ENCODE data around the gene CBX2. TPM values are rescaled to one million over a fixed set of nuclear protein-coding genes. Genes with fewer than 3 reads are reported as not detected.
A peak's percentile ranks its signal among the peaks of the same experiment; 100 is the strongest.

CBX2 gene
- total RNA-seq, 1 experiment from 2014 or later, result 28.3 TPM

DNA sequence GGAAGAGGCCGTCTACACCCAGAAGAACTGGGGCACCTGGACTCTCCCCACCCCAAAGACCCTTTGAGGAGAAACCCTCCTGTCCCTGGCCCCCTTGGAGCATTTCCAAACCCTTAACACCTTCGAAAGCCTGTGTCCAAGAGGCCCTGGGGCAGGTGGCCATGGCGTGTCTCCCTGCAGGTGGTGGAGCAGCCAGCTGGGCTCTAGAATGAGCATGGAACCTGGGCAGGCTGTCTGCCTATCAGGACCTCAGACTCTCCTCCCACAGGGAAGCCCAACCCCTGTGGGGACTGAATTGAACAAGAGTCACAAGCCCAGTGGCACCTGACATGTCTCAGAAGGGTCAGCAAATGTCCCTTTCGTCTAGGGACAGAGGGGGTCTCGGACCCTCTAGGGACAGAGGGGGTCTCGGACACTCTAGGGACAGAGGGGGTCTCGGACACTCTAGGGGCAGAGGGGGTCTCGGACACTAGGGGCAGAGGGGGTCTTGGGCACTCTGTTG, 52.9 kb downstream of the CBX2 start (continued):
- TF ChIP-seq EGR1 (IDR thresholded peaks at IDR 0.05; ENCODE audit: low read depth), result no peak
- no peak for TF ChIP-seq RAD21 (IDR thresholded peaks at IDR 0.05; ENCODE audit: low read depth)

DNA sequence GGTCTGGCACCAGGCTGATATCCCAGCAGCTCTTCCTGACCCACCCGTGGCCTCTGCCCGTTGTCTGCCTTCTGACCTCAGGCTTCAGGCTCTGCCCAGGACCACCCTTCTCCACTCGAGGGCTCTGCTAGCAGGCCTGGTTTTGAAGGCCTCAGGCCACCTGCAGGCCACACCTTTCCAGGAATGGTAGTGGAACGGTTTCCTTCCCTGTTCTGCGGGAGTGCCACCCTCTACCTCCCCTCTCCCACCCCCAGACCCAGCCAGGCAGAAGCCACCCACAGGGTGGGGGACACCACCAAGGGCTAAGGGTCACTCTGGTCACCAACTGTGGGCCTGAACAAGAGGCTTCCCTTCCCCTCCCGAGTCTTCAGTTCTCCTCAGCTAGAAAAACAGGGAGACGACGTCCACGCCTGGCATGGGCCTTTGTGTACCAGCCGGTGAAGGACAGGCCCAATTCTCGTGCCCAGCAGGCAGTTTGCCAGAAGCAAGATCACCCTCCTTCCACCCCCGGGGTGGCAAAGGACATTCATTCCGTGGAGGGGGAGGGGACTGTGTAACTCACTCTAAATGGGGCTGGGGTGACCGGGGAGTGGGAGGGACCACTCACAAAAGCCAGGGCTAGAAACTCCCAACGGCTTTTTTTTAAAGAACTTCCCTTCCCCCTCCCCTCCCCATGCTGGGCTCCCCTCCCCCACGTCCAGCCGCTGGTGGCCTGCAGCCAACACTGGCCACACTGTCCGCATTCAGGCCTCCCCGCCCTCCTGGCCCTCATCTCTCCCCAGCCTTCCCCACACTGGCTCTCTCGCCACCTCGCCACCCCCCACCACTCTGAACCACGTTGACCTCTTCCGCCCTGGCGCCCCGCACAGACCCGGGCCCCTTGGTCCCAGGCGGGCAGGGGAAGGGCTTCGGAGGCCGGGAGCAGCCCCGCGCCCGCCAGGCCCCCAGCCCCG, 53.6 kb downstream of the CBX2 start:
- H3K4me2 ChIP-seq (ENCODE audit: low read length), result peak overlapping the region; percentile 55
- no TSS peak for BruUV-seq (replicated peaks)

More for the DNA sequence above, 53.6 kb downstream of the CBX2 start:
- H3K79me2 ChIP-seq (ENCODE audit: insufficient read depth, low read length), result peaks cover 31% of the 10 kb centered on the region
- ChIA-PET CTCF (interaction anchor here (1.0 to 1.9 kb wide), 3 partner anchors 8 to 177 kb away, joined by 3 to 10 read pairs (median 4); partner anchors contain the start of gene CBX4), POLR2A (no interaction called here), RAD21 (ENCODE audit: low non-redundant PET in 1 of 2, low total read pairs in 2 of 2, uncharacterized antibody in 2 of 2, unreplicated experiment in 2 of 2) (no interaction called here)
- no peak for TF ChIP-seq EGR1 (IDR thresholded peaks at IDR 0.05; ENCODE audit: low read depth)
- TF ChIP-seq, protein P1, sequence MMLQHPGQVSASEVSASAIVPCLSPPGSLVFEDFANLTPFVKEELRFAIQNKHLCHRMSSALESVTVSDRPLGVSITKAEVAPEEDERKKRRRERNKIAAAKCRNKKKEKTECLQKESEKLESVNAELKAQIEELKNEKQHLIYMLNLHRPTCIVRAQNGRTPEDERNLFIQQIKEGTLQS (IDR thresholded peaks at IDR 0.05), result no peak
- TF ChIP-seq ZNF274 (IDR thresholded peaks at IDR 0.05; ENCODE audit: low read depth, low read length), result no peak
- TF ChIP-seq, protein P2, sequence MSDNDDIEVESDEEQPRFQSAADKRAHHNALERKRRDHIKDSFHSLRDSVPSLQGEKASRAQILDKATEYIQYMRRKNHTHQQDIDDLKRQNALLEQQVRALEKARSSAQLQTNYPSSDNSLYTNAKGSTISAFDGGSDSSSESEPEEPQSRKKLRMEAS (IDR thresholded peaks at IDR 0.05), result no peak
- TF ChIP-seq, protein P3, sequence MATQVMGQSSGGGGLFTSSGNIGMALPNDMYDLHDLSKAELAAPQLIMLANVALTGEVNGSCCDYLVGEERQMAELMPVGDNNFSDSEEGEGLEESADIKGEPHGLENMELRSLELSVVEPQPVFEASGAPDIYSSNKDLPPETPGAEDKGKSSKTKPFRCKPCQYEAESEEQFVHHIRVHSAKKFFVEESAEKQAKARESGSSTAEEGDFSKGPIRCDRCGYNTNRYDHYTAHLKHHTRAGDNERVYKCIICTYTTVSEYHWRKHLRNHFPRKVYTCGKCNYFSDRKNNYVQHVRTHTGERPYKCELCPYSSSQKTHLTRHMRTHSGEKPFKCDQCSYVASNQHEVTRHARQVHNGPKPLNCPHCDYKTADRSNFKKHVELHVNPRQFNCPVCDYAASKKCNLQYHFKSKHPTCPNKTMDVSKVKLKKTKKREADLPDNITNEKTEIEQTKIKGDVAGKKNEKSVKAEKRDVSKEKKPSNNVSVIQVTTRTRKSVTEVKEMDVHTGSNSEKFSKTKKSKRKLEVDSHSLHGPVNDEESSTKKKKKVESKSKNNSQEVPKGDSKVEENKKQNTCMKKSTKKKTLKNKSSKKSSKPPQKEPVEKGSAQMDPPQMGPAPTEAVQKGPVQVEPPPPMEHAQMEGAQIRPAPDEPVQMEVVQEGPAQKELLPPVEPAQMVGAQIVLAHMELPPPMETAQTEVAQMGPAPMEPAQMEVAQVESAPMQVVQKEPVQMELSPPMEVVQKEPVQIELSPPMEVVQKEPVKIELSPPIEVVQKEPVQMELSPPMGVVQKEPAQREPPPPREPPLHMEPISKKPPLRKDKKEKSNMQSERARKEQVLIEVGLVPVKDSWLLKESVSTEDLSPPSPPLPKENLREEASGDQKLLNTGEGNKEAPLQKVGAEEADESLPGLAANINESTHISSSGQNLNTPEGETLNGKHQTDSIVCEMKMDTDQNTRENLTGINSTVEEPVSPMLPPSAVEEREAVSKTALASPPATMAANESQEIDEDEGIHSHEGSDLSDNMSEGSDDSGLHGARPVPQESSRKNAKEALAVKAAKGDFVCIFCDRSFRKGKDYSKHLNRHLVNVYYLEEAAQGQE (IDR thresholded peaks at IDR 0.05; ENCODE audit: low read depth), result no peak
- TF ChIP-seq EZH2 (IDR thresholded peaks at IDR 0.05), result no peak
- TF ChIP-seq CBX3 (IDR thresholded peaks at IDR 0.05; ENCODE audit: low read depth), result no peak
- no peak for TF ChIP-seq EZH2phosphoT487 (IDR thresholded peaks at IDR 0.05; ENCODE audit: borderline replicate concordance)
- TF ChIP-seq, protein P4, sequence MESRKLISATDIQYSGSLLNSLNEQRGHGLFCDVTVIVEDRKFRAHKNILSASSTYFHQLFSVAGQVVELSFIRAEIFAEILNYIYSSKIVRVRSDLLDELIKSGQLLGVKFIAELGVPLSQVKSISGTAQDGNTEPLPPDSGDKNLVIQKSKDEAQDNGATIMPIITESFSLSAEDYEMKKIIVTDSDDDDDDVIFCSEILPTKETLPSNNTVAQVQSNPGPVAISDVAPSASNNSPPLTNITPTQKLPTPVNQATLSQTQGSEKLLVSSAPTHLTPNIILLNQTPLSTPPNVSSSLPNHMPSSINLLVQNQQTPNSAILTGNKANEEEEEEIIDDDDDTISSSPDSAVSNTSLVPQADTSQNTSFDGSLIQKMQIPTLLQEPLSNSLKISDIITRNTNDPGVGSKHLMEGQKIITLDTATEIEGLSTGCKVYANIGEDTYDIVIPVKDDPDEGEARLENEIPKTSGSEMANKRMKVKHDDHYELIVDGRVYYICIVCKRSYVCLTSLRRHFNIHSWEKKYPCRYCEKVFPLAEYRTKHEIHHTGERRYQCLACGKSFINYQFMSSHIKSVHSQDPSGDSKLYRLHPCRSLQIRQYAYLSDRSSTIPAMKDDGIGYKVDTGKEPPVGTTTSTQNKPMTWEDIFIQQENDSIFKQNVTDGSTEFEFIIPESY (IDR thresholded peaks at IDR 0.05; ENCODE audit: extremely low read depth, insufficient replicate concordance, low read length), result no peak
- no peak for TF ChIP-seq JUND (IDR thresholded peaks at IDR 0.05)
- no peak for TF ChIP-seq ZFX (IDR thresholded peaks at IDR 0.05)
- TF ChIP-seq SRF (IDR thresholded peaks at IDR 0.05; ENCODE audit: low read depth), result no peak
- no peak; the same call in 1 of the 2 replicates for TF ChIP-seq POLR2AphosphoS5 (IDR thresholded peaks at IDR 0.05; ENCODE audit: low read depth, low read length)
- H3K9me3 ChIP-seq (ENCODE audit: control insufficient read depth in 1 of 2, insufficient read depth in 1 of 2, low read depth in 1 of 2, low read length in 2 of 2), result no peaks in the 10 kb centered on the region
- no peak overlapping the region for H3K4me3 ChIP-seq (replicated peaks in 1 of 2; ENCODE audit: low read depth in 1 of 2, low read length in 2 of 2)
- no peak overlapping the region; the same call in 1 of the 2 replicates for H3K27ac ChIP-seq (ENCODE audit: low read depth, low read length)
- no peak overlapping the region for H2AFZ ChIP-seq (ENCODE audit: low read depth, low read length, poor library complexity, severe bottlenecking)
- no peaks in the 10 kb centered on the region; the same call in 1 of the 2 replicates for H4K20me1 ChIP-seq (ENCODE audit: insufficient read depth)
- no peak overlapping the region for H3K9ac ChIP-seq (ENCODE audit: low read length)
- H3K36me3 ChIP-seq (ENCODE audit: control insufficient read depth in 1 of 2, insufficient read depth in 2 of 2, low read length in 2 of 2), result peaks cover 9 to 18% of the 10 kb centered on the region in 2 experiments; a peak in 2 of 4 replicates
- H3K27me3 ChIP-seq (ENCODE audit: insufficient read depth, low read length), result no peaks in the 10 kb centered on the region
- intact Hi-C loops (cut with micrococcal nuclease), result no loop called here
- ATAC-seq (no peak), DNase-seq (ENCODE audit: low read depth, low spot score) (no peak)
- H3K9me2 ChIP-seq (ENCODE audit: insufficient read depth), result no peaks in the 10 kb centered on the region
- peaks cover 43 to 58% of the 10 kb centered on the region in 2 experiments for H3K4me1 ChIP-seq (ENCODE audit: control insufficient read depth in 1 of 2, insufficient read depth in 2 of 2, low read length in 2 of 2)
